Measurements from ENCODE around the gene GNPDA1.

The GNPDA1 gene

DNA sequence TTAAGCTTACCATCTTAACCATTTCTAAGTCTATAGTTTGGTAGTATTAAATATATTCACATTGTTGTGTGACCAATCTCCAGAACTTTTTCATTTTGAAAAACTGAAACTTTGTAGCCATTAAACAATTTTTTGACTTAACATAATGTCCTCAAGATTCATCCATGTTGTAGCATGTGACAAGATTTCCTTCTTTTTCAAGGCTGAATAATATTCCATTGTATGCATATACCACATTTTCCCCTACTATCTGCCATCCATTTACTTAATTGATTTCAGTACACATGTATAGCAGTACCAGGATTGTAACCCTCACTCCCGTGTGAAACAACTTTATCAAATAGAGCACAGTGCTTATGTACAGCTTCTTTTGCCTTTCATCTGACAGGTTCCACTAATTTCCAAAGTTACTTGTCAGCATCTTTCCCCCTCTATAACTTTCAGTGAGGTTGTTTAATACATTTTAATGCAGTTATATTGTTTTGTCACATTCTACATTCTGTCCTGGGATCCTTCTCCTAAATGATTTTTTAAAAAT is 7.4 kb upstream of the GNPDA1 start:
- no peak for DNase-seq

DNA sequence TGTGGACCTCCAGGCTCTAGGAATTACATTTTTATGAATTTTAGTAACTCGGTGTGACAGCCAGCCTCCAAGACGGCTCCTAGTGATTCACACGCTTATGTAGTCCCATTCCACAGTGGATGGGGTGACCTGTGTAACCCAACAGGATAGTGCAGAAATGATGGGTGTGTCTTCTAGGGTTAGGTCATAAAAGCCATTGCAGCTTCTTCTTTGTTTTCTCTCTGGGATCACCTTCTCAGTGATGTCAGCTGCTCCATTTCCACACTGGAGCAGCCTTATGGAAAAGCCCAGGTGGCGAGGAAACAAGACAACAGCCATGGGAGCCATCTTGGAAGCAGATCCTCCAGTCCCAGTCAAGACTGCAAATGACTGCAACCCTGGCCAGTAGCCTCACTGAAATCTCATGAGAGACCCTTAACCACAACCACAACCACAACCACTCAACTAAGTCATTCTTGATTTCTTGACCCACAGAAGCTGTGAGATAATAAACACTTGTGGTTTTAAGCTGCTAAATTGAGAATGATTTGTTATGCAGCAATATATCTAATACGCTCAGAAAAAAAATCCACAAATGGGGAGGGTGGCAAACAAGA is 5.1 kb upstream of the GNPDA1 start:
- DNase-seq = no peak

GRCh38 chr5:142016556-142016955 is 3.7 kb upstream of the GNPDA1 start:
- DNase-seq = no peak

DNA sequence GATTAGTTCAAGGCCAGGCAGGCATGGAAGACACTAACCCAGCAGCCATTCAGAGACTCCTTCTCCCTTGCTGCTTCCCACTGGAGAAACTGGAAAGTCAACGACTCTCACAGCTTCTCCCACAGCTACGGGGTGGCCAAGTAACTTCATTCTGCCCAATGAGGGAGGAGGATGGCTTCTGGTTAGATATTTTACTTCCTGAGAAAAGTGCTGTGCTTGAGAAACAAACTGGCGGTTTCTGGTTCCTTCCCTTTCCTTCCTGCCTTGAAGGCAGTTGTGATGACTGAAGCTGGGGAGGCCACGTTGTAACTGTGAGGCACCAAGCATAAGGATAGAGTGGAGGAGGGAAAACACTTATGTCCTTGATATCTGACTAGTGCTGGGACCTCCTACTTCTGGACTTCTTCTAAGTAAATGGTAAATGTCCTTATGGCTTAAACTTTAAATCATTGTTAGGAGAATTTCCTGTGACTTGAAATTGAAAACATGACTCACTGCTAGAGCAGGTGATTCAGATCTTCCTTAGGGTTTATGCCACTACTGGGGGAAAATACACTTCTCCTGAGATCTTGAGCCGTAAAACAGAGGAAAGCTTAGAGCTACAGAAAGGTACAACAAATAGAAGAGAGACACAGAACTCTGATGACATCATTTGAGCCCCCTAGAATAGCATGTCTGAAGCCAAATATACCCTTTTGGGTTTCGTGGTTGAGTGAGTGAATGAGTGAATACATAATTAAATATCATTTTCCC is 3.1 kb upstream of the GNPDA1 start:
- DNase-seq = no peak

DNA sequence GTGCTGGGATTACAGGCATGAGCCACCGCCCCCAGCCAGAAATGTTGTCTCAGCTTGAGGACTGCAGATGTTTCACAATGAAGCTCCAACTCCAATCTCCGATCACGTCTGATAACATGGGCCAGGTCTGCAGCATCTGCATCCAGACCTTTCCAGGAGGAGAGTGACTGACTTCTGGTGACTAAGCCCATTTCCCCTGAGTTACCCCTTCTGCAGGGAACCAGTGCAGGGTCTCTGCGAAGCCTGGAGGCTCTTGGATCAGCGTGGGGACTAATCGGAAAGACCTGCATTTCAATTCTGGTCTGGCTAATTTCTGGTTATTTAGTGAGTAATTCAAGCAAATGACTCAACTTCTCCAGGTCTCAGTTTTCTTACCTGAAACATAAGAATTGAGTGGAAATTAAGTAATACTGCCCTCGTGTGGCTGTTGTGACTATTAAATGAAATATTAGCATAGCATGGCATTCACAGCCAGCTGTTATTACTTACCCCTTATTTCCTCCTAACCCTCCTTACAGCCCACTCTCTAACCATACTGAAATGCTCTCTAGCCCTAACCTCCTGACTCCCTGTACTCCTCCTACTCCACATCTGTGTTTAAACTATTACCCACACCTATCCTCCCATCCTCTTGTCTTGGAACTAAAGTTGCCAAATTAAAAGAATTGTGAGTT is 2.2 kb upstream of the GNPDA1 start:
- no peak for DNase-seq

DNA sequence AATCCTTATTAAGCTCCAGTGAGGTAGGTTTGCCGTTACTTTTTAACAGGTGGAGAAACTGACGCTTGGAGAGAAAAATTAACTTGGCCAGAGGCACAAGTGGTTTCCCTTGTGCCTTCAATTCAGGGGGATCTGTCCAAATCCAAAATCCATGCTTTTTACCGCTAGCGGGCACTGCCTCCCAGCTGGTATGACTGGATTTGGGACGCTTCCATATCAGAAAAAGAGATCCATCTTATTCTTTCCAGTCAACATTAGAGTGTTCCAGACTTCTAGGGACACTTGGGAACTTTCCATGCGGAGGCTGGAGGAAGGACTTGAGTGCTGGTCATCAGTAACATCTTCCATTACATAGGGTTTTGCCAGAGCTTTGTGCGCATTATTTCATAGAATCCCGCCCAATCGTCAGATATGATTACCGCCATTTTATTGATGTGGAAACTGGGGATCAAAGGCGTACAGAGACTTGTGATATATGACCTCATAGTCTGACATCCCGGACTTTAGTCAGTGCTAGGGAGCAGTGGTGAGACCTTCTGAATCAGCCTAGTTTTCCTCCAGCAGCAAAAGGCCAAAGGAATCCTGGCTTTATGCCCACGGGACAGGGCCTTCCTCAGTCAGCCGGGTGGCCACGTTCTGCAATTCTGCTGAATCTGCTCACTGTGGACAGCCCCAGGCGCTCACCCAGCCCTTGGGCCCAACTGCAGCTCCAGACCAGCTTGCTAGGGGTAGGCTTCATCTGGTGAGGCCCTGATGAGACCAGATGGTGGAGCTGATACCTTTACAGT is 1.1 kb upstream of the GNPDA1 start:
- no peak for DNase-seq

DNA sequence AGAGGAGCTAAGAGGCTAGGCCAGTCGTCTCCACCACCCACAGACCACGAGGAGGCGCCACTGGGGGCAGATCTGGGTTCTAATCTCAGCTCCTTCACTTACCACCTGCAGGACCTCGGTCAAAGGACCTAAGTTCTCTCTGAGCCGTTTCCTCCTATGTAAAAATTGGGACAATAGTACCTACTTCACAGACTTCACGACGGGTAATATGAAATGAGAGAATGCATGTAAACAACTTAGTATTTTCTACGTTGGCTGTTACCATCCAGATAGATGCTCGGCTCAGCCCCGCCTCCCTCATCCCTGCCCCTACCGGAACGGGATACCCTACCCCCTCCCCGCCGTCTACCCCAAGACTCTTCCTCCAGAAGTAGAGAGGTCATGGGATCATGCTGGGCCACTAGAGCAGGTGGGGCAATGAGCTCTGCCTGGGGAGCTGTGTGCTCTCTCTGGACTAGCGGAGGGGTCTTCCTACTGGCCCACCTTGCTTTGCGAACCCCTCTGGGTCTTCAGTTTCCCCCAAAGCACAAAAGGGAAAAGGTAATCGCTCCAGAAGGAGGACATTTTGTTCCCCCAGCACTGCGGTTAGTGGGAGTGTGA is 541 bp downstream of the GNPDA1 start:
- DNase-seq = no peak

- no peak for DNase-seq
Measured at GRCh38 chr5:142011572-142012185, 1.1 kb downstream of the GNPDA1 start.

GRCh38 chr5:142009886-142010285 is 2.9 kb downstream of the GNPDA1 start:
- DNase-seq = no peak

DNA sequence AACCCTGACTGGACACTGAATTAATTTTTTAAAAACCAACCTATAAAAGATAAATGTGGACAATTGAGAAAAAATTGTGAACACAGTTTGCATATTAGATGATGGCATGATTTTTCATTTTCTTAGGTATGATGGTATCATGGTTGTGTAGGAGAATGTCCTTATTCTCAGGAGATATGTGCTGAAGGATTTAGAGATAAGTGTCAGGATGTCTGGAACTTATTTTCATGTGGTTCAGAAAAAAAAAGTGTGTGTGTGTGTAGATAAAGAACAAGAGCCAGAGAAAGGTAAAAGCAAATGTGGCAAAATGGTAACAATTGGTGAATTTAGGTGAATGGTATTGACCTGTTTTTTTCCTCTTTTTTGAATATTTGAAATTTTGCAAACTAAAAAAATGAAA is 4.0 kb downstream of the GNPDA1 start:
- no peak for DNase-seq

DNA sequence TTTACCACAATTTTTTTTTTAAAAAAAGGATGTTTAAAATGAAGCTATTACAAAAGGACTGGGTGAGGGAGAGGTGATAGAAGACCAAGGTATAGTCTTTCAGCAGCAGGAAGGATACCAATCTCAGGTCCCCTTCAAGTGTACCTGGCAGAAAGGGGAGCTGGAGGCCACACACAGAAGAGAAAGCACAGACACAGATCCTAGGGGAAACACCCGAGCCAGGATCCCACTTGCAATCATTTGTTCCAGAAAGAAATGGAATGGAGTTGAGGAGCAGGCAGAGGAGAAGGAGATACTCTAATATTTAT is 5.6 kb downstream of the GNPDA1 start:
- no peak for DNase-seq

DNA sequence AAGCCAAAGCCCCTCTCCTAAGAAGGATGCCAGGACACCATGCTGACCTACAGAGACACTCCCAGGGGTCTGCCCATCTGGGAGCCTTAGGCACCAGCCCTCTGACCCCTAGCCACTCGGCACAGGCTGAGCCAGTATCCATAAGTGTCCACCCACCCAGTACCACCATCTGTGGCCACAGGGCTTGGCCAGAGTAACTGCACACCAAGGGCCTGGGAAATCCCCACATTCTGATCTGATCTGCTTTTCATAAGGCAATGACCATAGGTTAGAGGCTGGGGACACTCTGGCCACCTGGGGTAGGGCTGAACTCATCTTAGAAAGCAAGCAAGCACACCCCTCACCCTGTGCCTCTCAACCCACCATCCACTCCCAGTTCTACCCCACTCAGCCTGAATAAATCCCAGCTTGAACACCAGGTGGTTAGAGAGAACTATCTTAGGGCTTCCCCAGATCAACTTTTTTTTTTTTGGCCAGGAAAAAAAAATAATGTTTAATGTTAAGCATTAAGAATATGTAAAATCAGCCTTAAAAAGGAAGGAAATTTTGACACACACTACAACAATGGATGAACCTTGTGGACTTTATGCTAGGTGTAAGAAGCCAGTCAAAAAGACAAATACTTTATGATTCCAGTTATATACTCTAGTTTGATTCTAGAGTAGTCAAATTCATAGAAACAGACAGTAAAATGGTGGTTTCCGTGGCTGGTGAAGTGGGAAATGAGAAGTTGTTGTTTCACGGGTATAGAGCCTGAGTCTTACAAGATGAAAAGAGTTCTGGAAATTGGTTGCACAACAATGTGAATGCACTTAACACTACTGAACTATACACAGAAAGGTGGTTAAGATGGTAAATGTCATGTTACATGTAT is 6.2 kb downstream of the GNPDA1 start:
- DNase-seq = no peak

DNA sequence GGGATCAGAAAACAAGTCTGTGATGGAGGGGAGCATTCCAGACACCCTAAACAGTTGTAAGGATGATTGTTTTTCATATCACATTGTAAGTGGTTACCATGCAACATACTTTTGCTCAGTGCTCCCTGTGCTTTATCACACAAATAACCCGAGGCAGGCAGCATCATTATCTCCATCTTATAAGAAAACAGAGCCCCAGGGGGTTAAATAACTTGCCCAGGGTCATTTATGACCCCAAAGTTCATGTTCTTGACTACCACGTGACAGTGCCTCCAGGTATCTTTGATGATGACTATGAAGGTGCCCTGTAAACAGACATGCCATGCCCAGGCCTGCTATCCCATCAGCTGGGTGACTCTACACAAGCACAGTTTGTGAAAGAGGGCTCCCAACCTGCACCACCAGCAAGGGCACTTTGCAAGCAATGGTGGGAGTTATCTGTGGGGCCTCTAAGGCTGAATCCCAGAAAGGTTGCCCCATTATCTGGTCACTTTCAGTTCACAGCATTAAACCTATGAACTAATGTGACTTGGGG is 9.5 kb downstream of the GNPDA1 start:
- no peak for DNase-seq

- DNase-seq = no peak
Measured at GRCh38 chr5:142000704-142001484, 11.9 kb downstream of the GNPDA1 start.

GRCh38 chr5:142000173-142000572 is 12.7 kb downstream of the GNPDA1 start:
- no peak for DNase-seq

GRCh38 chr5:141997358-141997960 is 15.4 kb downstream of the GNPDA1 start:
- DNase-seq = no peak

GRCh38 chr5:141995656-141996055 is 17.2 kb downstream of the GNPDA1 start:
- DNase-seq = no peak

DNA sequence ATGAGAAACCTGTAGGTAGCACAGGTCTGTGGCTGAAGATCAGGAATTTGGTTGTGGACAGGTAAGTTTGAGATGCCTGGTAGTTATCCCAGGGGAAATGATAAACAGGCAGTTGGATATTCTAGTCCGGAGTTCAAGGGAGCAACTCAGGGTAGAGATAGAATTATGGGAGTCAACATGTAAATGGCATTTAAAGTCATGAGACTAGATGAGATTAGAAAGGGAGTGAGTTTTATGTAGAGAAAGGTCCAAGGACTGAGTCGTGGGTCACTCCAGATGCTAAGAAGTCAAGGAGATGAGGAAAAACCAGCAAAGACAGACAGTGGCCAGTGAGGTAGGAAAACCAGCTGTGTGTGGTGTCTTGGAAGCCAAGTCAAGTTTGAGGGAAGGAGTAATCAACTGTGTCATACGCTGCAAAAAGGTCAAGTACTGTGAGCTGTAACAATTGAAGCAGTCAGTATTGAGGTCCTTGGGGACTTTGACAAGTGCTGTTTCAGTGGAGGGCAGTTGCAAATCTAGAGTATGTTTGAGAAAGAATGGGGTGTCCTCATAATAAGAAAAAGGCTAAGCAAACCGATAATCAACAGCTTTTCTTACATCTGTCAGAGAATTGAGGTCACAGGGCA is 18.2 kb downstream of the GNPDA1 start:
- DNase-seq = no peak

- DNase-seq = no peak
Measured at GRCh38 chr5:141992349-141992963, 20.4 kb downstream of the GNPDA1 start.
